ENCODE data around the gene EDDM3A. TPM values are rescaled to one million over a fixed set of nuclear protein-coding genes. Genes with fewer than 3 reads are reported as not detected.

Gene EDDM3A
- total RNA-seq, 1 donor from 2014 or later = not detected

- no peaks in the 10 kb centered on the region for H3K36me3 Mint-ChIP-seq (ENCODE audit: unreplicated experiment)
- no peak for DNase-seq (ENCODE audit: extremely low spot score, unreplicated experiment)
- no peak for TF ChIP-seq CTCF (IDR thresholded peaks at IDR 0.05)
- no peak overlapping the region for H3K27ac Mint-ChIP-seq (ENCODE audit: unreplicated experiment)
- no peak overlapping the region for H3K4me3 Mint-ChIP-seq (ENCODE audit: unreplicated experiment)
- no peaks in the 10 kb centered on the region for H3K9me3 Mint-ChIP-seq (ENCODE audit: unreplicated experiment)
- peaks cover 2% of the 10 kb centered on the region for H3K27me3 Mint-ChIP-seq (ENCODE audit: unreplicated experiment)
- peaks cover 12% of the 10 kb centered on the region for H3K4me1 Mint-ChIP-seq (ENCODE audit: unreplicated experiment)
These were observed 34.0 kb upstream of the EDDM3A start for GRCh38 chr14:20711685-20712084.

- H3K36me3 Mint-ChIP-seq (ENCODE audit: unreplicated experiment) = no peaks in the 10 kb centered on the region
- H3K4me3 Mint-ChIP-seq (ENCODE audit: unreplicated experiment) = no peak overlapping the region
- H3K27ac Mint-ChIP-seq (ENCODE audit: unreplicated experiment) = no peak overlapping the region
- H3K9me3 Mint-ChIP-seq (ENCODE audit: unreplicated experiment) = no peaks in the 10 kb centered on the region
- no peak for TF ChIP-seq CTCF (IDR thresholded peaks at IDR 0.05)
- peaks cover 8% of the 10 kb centered on the region for H3K4me1 Mint-ChIP-seq (ENCODE audit: unreplicated experiment)
- DNase-seq (ENCODE audit: extremely low spot score, unreplicated experiment) = no peak
- peaks cover 2% of the 10 kb centered on the region for H3K27me3 Mint-ChIP-seq (ENCODE audit: unreplicated experiment)
These were observed 32.8 kb upstream of the EDDM3A start for GRCh38 chr14:20712904-20713303.

GRCh38 chr14:20714593-20715250 lies 31.0 kb upstream of the EDDM3A start:
- no peak overlapping the region for H3K27ac Mint-ChIP-seq (ENCODE audit: unreplicated experiment)
- DNase-seq (ENCODE audit: extremely low spot score, unreplicated experiment) = peak; percentile 86
- no peaks in the 10 kb centered on the region for H3K36me3 Mint-ChIP-seq (ENCODE audit: unreplicated experiment)
- H3K4me1 Mint-ChIP-seq (ENCODE audit: unreplicated experiment) = peaks cover 8% of the 10 kb centered on the region
- peaks cover 2% of the 10 kb centered on the region for H3K27me3 Mint-ChIP-seq (ENCODE audit: unreplicated experiment)
- no peak overlapping the region for H3K4me3 Mint-ChIP-seq (ENCODE audit: unreplicated experiment)
- no peak for TF ChIP-seq CTCF (IDR thresholded peaks at IDR 0.05)
- no peaks in the 10 kb centered on the region for H3K9me3 Mint-ChIP-seq (ENCODE audit: unreplicated experiment)

DNA sequence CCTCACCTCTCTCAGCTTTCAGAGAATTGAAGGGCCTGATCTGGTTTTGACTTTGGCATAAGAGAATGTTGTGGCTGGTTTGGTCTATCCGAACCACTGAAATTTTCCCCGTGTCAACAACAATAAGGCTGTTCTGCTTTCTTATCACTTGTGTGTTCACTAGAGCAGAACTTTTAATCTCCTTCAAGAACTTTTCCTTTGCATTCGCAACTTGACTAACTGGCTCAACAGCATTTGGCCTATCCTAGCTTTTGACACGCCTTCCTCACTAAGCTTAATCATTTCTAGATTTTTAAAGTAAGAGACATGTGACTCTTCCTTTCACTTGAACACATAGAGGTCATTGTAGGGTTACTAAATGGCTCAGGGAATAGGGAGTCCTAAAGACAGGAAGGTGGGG lies 25.9 kb upstream of the EDDM3A start:
- H3K27me3 Mint-ChIP-seq (ENCODE audit: unreplicated experiment) = peaks cover 2% of the 10 kb centered on the region

GRCh38 chr14:20720741-20721140 lies 24.9 kb upstream of the EDDM3A start:
- no peak for TF ChIP-seq CTCF (IDR thresholded peaks at IDR 0.05)
- no peak overlapping the region for H3K4me3 Mint-ChIP-seq (ENCODE audit: unreplicated experiment)
- H3K27ac Mint-ChIP-seq (ENCODE audit: unreplicated experiment) = no peak overlapping the region
- no peaks in the 10 kb centered on the region for H3K36me3 Mint-ChIP-seq (ENCODE audit: unreplicated experiment)
- no peak for DNase-seq (ENCODE audit: extremely low spot score, unreplicated experiment)
- no peaks in the 10 kb centered on the region for H3K9me3 Mint-ChIP-seq (ENCODE audit: unreplicated experiment)
- H3K27me3 Mint-ChIP-seq (ENCODE audit: unreplicated experiment) = peaks cover 2% of the 10 kb centered on the region
- H3K4me1 Mint-ChIP-seq (ENCODE audit: unreplicated experiment) = no peaks in the 10 kb centered on the region

More for the DNA sequence above, 25.9 kb upstream of the EDDM3A start:
- H3K4me3 Mint-ChIP-seq (ENCODE audit: unreplicated experiment) = no peak overlapping the region
- no peaks in the 10 kb centered on the region for H3K36me3 Mint-ChIP-seq (ENCODE audit: unreplicated experiment)
- no peaks in the 10 kb centered on the region for H3K9me3 Mint-ChIP-seq (ENCODE audit: unreplicated experiment)
- no peak for TF ChIP-seq CTCF (IDR thresholded peaks at IDR 0.05)
- DNase-seq (ENCODE audit: extremely low spot score, unreplicated experiment) = no peak
- H3K27ac Mint-ChIP-seq (ENCODE audit: unreplicated experiment) = no peak overlapping the region
- H3K4me1 Mint-ChIP-seq (ENCODE audit: unreplicated experiment) = peaks cover 4% of the 10 kb centered on the region
